SK-MEL-5 (cell line): ENCODE data around the gene TSSK6. TPM values are rescaled to one million over a fixed set of nuclear protein-coding genes. Genes with fewer than 3 reads are reported as not detected.

ENCODE experiments used
- DNase-seq: peaks from one replicate; pipeline ENCODE4 v3.0.0-alpha.2; 2016; ENCODE audit warnings: low read depth, low spot score
- in situ Hi-C: cut with HindIII; loops from 2 replicates; pipeline ENCODE4 v1.10.0; 2016; ENCODE audit warnings: low sequenced_read_pairs, high pct_unique_total_duplicates, low pct_unique_long_range_greater_than_20kb
- total RNA-seq: library from RNA; depleted of rRNA; stranded (reverse); fragments of >200 nt; shearing (Covaris generic); gene quantifications from 2 replicates; pipeline ENCODE4 v1.2.3, GENCODE V29; 2014

The TSSK6 gene
- total RNA-seq, 1 experiment from 2014 or later, result 1.7 TPM

DNA sequence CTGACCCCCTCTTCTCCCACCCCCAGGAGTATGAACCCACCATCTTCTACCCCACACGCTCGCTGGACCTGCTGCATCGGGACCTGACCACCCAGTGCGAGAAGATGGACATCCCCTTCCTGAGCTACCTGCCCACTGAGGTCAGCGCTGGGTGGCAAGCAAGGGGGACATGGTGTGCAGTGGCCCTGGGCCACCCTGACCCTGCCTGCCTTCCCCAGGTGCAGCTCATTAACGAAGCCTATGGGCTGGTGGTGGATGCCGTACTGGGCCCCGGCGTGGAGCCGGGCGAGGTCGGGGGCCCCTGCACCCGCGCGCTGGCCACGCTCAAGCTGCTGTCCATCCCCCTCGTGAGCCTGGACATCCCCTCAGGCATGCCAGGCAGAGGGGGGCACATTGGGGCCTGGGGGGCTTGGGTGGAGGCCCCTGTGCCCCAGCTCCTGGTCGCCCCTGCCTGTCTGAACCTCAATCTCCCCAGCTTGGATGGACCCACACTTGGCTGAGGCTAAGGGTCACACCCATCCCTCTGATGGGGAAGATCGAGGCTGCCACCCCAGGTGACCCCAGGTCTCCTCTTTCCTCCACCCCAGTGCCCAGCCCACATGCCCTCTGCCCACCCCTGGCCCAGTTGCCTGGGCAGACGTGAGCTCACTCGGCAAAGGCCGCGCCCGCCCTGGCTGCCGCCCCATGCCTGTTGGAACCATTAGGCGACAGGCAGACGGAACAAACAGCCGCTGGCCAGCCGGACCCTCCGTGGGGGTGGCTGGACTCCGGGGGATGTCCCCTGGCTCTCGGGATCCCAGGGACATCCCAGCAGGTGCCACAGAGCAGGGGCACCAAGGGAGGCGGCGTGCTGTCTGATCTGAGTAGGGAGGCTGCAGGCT, 20.2 kb upstream of the TSSK6 start:
- DNase-seq, result no peak
- in situ Hi-C loops, result no loop called here

DNA sequence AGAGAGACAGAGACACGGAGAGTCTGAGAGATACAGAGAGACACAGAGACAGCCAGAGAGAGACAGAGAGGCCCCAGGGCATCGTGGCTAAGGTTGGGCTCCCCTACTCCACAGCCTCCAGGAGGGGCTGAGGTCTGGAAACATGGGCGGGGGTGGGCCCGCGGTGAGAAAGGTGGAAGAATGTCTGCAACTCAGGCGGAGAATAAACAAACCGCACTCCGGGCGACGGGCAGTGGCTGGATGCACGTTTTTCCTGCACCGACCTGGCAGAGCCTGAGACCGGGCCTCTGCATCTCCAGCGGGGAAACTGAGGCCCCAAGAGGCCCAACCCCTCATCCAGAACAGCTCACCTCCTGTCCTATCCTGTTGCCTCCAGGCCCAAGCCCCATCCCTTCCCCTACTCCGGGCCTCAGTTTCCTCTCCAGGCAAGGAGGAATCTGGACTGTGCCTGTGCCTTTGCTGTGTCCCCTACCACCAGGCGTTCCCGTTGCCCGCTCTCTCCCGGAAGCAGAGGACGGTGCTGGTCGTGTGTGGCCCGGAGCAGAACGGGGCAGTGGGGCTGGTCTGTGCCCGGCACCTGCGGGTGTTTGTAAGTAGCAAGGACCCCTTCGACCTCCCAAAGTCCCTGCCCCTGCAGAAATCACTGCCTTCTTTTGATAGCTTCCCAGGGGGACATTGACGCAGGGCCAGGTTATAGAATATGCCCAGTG, 19.4 kb upstream of the TSSK6 start:
- no peak for DNase-seq
- in situ Hi-C loops, result no loop called here

DNA sequence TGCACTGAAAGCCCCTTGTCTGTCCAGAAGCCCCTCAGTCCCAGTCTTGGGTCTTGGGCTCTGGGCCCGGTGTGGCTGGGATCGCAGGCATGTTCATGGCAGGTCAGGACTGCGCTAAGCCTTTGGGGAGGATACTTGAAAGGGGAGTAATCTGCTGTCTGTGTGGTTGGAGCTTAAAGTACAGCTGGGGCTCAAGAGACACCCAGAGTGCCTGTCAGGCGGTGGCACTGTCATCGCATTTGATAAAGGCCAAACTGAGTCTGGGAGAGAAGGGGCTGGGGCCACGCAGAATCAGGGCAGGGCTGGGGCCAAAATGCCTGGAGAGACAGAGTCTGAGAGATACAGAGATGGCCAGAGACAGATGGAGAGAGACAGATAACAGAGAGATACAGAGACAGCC, 18.5 kb upstream of the TSSK6 start:
- in situ Hi-C loops, result no loop called here
- no peak for DNase-seq

DNA sequence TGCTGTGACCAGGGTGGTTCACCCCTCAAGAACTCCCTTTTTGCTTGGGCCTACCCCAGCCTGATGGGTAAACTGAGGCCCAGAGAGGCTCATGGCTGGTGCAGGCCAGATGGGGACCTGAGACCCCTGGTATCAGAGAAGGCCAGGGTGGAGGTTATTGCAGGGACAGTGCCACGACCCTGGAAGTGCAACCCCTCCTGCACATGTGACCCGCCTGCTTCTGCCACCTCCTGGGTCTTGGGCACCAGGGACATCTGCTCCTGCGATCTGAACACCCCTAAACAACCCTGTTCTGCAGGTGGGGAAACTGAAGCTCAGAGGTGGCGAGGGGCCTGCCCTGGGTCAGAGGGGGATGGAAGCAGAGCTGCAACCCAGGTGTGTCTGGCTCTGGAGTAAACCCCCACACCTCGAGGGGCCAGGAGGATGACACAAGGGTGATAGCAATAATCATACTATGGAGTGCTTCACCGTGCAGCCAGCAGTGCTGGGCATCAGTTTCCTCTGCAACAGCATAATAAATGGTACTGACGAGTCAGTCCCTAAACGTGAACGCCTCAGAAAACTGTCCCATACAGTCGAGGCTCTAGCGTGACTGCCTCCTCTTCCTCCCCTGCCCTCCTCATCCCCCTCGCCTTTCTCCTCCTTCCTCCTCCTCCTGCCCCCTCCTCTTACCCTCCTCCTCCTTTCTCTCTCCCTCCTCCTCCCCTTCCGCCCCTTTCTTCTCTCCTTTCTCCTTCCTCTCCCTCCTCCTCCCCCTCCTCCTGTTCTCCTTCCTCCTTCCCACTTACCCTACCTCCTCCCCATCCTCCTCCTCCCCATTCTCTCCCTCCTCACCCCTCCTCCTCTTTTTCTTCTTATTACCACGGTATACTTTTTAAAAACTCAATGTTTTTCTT, 17.7 kb upstream of the TSSK6 start:
- in situ Hi-C loops, result no loop called here
- no peak for DNase-seq

DNA sequence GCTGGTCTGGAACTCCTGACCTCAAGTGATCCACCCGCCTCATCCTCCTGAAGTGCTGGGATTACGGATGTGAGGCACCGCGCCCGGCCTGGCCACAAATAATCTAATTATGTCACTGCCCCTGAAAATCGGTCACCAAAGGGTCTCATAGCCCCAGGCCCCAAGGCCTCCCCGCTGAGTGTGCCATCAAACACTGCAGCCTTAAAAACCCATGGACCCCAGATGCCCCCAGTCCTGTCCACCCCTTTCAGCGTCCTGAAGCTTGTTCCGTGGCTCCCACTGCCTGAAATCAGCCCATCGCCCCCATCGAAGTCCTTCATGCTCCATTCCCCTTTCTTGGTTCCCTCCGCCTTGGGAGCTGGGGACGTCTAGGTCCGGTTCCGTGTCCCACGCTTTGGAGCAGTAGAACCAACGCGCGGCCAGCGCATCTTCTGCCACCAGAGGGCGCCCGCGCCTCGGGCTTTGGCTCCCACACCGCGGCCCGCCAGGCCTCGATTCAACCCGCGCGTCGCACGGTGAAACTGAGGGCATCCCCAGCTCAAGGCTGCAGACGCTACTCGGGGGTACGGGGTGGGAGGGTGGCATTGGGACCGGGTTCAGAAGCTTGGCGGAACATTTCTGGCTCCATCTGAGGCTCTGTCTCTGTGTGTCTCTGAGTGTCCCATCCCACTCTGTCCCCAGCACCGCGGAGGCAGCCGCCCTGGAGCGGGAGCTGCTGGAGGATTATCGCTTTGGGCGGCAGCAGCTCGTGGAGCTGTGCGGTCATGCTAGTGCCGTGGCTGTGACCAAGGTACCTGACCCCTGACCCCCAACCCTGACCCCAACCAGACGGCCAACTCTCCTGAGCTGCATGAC, 16.8 kb upstream of the TSSK6 start:
- in situ Hi-C loops, result no loop called here
- DNase-seq, result peak; percentile 54

DNA sequence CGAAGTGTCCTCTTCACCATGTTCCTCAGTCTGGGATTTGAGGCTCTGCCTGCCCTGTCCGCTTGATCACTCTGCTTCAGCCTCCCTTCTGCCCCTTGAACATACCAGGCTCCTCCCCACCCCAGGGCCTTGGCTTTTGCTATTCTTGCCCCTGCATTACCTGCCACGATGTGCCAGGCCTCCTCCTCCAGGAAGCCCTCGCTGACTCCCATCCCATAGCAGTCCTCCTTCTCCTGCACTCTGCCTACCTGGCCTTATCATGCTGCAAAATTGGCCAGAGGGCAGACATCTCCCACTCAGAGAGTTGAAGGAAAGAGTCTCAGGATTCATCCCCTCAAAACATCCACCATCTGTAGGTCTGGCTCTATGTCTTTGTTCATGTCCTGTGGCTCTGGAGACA, 15.5 kb upstream of the TSSK6 start:
- in situ Hi-C loops, result no loop called here
- no peak for DNase-seq

DNA sequence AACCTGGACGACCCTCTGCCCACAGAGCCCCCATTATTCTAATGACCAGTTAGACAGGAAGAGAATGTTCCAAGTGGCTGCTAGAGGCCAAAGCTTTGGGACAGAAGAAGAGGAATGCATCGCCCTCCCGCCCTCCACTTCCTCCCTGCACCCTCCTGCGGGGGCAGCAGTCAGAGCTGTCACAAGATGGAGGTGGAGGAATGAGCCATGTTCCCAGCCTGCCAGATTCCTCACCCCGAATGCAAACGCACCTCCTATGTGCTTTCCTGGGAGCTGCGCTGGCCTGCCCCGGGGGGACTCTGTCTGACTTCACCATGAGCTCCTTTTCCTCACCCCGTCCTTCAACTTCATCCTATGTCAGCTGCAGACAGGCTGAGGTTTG, 15.1 kb upstream of the TSSK6 start:
- no peak for DNase-seq
- in situ Hi-C loops, result no loop called here

DNA sequence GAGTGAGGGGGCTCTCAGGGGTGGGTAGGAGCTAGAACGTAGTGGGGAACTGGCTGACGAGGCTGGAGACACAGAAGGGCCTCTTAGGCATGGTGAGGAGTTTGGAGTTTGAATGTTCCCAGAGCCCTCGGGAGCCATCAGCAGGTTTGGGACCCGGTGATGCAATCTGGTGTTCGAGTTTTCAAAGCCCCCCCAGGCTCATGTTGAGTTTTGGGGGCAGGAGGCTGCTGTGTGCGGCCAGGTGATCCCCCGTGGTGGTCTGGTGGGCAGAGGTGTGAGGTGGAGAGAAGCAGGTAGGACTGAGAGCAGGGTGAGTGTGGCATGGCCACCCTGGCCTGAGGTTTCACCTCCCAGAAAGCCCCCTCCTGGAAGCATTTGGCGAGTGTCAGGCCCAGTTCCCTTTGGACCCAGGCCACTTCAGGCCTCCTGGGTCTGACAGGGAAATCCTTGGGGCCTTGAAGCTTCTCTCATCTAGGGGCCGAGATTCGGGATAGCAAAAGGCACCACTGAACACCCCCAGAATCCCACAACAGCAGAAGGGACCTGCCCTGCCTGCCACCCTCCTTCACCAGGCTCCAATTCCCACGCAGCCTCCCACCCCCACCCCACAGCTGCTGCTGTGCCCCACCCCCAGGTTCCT, 14.6 kb upstream of the TSSK6 start:
- in situ Hi-C loops, result no loop called here
- no peak for DNase-seq

DNA sequence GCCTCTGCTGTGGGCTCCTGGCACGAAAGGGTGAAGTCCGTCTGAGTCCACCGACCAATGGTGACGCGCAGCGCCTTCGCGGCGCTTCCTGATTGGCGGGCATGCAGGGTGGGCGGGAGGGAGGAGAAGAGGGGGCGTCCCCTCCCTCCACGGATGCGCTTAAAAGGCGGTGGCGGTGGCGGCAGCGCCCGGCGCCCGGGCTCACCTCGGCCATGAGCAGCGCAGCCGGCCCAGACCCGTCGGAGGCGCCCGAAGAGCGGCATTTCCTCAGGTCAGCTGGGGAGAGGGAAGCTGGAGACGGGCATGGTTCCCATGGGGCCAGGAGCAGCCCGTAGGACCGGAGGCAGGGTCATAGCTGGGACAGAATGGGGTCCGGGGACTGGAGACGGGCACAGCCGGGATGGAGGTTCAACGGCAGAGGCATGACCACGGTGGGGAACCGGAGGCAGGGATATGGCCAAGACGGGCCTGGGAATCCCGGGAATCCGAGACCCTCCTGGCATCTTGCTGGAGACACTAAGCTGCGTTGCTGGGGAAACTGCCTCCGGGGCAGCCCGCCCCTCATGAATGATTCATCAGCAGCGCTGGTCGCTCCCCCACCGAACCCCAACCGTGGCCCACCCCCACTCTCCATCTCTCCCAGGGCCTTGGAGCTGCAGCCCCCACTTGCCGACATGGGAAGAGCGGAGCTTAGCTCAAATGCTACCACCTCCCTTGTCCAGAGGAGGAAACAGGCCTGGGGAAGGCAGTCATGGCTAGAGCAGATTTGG, 13.6 kb upstream of the TSSK6 start, which contains the start of gene YJEFN3:
YJEFN3 (plus strand) TSS at position 191 of the 770 bp plus-strand sequence; CDS start at position 213, 22 bp downstream.
- DNase-seq, result no peak
- in situ Hi-C loops, result no loop called here

DNA sequence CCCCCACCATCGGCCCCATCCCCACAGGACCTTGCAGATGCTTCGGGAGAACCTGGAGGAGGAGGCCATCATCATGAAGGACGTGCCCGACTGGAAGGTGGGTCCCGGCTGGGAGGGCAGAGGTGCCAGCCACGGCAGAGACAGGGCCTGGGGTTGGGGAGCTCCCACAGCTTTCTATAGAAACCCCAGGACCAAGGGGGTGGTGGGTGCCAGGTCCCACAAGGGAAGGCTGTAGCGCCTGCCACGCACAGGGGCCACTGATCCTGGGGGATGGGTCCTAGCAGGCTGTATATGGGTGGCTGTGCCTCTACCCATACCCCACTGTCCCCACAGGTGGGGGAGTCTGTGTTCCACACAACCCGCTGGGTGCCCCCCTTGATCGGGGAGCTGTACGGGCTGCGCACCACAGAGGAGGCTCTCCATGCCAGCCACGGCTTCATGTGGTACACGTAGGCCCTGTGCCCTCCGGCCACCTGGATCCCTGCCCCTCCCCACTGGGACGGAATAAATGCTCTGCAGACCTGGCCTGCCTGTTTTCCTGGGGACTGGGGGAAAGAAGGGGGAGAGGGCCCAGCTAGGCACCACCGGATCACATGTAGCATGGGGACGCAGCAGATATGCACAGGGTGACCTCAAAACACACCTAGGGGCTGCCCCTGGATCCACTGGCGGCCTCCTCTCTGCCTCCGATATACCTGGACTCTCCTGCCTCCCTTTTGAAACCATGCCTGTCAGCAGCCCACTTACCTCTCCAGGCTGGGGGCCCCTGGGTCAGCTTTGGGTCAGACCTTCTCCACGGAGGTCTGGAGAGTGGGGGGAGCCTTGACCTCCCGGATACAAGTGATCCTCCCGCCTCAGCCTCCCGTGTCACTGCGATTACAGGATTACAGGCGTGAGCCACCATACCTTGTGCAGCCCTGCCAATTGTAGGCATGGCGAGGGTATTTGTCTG, 12.6 kb upstream of the TSSK6 start:
- DNase-seq, result no peak
- in situ Hi-C loops, result no loop called here

DNA sequence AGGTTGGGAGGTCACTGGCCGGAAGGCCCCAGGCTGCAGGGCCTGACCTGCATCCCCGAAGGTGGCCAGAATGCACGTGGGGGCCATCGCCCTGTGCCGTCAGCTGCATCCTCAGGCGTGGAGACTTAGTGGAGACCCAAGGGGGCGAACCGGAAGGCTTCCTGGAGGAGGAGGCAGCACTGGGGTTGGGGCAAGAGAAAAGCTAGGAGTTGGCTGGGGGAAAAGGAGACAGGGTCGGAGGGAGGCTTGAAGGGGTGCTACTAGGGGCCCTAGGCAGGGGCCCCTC, 12.0 kb upstream of the TSSK6 start:
- DNase-seq, result no peak
- in situ Hi-C loops, result no loop called here

DNA sequence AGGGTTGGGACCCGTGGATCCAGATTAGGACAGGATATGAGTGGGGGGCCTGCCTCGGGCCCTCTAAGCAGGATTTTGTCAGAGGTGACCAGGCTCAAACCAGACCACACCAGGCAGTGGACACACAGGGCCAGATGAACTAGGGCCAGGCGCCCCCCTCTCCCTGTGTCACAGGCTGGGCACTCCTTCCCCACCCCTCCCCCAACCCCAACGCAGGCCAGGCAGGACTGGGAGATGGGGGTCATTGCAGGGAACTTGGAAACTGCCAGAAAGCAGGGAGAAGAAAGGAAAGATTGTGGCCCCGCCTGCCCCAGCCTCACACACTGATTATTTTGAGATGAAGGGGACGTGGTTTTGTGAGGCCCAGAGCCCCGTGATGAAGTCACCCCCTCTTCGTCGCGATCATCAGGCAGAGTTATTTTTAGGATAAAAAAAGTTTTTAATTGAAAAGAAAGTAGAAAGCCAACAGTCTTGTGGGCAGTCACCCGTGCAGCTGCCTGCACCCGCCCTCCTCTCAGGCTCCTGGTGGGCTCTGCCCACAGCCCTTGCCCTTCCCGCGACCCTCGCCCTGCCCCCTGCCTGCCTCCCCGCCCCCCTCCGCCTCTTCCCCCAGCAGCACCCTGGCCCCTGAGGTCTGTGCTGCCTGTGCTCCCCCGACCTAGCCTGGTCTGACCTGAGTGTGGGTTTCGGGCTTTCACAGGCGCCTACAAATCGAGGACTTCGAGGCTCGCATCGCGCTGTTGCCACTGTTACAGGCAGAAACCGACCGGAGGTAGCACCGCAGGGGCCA, 11.4 kb upstream of the TSSK6 start:
- in situ Hi-C loops, result no loop called here
- DNase-seq, result no peak

DNA sequence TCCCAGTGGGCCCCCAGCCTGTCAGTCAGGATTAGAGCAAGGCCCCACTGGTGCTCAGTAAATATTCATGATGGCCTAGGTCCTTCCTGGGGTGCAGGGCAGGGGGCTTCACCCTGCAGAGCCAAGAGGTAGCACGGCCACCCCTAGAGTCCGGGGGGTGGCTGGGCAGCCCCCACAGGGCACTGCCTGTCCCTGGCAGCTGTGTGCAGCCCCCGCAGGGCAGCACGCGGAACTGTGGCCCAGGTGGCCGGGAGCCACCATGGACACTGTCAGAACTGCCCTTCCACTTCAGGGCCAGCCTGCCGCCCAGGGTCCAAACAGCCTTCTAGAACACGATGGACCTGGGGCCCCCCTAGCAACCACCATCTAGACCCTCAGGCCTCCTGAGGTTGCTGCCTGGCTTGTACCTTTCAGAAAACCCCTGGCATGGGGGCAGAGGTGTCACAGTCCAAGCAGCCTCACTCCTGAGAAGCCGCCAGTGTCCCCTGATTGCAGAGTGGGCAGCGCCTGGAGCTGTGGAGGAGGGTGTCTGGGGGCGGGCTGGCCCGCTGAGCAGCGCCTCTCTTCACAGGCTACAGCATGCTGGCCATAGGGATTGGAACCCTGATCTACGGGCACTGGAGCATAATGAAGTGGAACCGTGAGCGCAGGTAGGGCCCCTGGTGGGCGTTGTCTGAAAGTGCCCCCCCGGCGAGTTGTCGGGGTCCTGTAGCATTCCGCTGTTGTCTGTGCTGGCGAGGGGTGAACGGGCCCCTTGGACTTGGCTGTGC, 10.4 kb upstream of the TSSK6 start:
- in situ Hi-C loops, result no loop called here
- no peak for DNase-seq

DNA sequence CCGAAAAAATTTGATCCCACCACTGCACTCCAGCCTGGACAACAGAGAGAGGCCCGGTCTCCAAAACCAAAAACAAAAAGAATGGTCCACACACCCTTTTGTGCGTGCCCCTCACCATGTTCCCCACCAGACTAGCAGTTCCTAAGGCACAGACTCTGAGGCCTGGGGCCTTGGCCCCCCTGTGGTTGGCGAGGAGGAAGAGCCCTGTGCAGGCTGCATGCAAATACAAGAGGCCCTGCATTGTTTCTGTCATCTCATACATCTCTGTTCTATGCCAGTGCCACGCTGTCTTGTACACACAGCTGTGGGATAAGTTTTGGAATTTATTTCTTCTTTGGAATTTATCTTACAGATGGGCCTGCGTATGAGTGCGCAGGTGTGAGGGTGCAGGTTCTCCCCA, 8.7 kb upstream of the TSSK6 start:
- in situ Hi-C loops, result no loop called here
- no peak for DNase-seq
